NCI-H526 (cell line): ENCODE data around the gene NUDT9.
A peak's percentile ranks its signal among the peaks of the same experiment; 100 is the strongest.
"Not testable (repeated sequence)": the region's sequence is repeated elsewhere in the genome, so short reads cannot be mapped to it uniquely, and the experiment has no call there.

Experiments
- DNase-seq, 2 experiments: peaks; one replicate each; lab custom pipeline; 2025; lab: John Stamatoyannopoulos, UW

NUDT9 gene, protein sequence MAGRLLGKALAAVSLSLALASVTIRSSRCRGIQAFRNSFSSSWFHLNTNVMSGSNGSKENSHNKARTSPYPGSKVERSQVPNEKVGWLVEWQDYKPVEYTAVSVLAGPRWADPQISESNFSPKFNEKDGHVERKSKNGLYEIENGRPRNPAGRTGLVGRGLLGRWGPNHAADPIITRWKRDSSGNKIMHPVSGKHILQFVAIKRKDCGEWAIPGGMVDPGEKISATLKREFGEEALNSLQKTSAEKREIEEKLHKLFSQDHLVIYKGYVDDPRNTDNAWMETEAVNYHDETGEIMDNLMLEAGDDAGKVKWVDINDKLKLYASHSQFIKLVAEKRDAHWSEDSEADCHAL

DNA sequence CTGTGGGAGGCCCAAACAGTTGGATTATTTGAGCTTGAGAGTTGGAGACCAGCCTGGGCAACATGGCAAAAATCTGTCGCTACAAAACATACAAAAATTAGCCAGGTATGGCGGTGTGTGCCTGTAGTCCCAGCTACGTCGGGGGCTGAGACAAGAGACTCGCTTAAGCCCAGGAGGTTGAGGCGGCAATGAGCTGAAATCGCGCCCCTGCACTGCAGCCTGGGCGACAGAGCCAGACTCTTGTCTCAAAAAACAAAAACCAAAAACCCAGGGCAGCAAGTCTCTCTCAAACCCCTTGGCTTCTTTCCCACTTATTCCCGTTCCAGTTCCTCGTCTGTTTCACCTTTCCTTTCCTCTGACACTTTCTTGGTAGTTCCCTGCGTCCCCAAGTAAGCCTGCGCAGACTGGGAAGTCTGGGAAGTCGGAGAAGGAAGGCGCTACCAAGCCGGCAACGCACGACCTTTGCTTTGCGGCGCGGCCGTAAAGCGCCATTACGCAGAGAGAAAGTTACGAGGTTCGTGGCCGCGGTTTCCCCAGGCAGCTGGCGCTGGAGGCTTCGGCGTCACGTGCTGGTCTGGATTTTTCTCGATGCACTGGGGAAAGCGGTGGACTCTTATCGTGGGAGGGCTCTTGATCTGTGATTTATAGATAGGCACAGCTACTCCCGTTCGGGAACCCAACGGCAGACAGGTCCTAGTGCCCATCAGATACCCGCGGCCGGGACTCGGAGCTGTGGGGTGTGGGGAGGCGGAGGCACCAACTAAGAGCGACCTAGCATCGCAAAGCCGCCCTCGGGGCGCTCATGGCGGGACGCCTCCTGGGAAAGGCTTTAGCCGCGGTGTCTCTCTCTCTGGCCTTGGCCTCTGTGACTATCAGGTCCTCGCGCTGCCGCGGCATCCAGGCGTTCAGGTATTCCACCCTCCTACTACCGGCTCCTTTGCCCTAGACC lies at the start of gene NUDT9:
Gene NUDT9 (plus strand): TSS at position 470 of the 949 bp plus-strand sequence. CDS start 333 bp downstream, at position 803.
- DNase-seq = peak; percentile 87 to 93

DNA sequence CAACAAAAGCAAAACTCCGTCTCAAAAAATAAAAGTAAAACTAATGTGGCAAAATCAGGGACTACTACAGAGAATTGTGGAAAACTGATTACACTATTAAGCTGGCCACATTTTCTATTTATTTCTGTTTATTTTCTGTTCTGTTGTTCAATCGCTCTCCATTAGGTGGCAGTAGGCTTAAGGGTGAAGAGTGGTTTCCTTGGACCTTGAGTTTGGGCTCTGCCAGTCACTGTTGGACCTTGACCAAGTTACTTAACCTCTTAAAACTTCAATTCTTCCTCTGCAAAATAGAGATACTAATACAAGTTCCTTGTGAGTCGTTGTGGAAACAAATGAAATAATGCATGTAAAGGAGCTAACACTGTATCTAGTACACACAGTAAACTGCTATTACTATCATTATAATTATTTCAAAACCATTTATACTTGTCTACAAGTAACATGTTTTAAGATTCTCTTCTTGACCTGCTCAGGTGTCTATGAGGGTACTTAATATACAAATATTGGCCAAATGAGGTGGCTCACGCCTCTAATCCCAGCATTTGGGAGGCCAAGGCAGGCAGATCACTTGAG lies 46.6 kb upstream of the NUDT9 start:
- peak in 1 of 2 experiments; percentile 20 for DNase-seq

DNA sequence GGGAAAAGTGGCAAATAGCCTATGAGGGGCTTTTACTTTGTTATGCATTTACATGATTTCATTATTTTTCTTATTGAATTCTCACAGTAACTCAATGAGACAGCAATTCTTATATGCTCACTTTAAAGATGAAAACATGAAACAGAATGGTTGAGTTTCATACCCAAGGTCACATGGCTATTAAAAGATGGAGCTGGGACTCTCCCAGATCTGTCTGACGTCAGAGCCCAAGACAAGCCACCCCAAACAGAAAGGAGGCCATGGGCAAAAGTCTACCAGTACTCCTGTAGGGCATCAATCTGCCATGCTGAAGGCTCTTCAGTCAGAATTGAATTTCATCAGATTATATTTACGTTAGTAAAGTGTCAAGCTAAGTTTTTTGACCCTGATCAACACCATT lies 44.6 kb upstream of the NUDT9 start:
- no peak for DNase-seq

DNA sequence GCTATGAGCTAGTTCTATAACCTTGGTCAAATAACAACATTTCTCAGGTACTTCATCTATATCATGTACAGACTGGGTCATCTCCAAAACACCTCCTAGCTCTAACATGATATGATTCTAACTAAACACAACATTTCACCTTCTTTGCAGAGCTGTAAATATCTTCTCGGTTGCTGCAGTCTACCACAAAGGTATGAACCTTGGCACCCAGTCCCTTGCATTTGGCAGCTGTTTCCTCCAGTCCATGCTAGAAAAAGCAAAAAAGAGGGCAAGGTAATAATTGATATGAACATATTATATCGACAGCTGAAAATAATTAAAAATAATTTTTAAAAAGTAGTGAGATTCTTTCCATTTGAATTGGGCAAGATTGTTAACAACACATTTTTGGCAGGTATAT lies 40.3 kb upstream of the NUDT9 start:
- DNase-seq = no peak

DNA sequence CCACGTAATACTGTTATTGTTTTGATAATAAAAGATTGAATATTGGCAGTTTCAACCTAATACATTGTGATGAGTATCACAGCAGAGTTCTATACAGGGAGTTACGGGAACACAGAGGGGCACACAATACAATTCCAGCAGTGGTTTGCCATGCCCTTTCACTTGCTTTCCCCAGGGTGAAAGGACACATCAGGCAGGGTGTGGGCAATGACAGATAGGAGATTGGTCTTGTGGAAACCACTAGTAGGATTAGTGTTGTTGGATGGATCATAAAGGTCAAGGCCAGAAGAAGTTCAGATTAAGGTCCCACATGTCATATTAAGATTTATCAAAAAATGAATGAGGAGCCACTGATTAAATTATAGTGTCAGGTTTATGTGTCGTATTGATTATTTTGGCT lies 39.4 kb upstream of the NUDT9 start:
- DNase-seq = no peak

DNA sequence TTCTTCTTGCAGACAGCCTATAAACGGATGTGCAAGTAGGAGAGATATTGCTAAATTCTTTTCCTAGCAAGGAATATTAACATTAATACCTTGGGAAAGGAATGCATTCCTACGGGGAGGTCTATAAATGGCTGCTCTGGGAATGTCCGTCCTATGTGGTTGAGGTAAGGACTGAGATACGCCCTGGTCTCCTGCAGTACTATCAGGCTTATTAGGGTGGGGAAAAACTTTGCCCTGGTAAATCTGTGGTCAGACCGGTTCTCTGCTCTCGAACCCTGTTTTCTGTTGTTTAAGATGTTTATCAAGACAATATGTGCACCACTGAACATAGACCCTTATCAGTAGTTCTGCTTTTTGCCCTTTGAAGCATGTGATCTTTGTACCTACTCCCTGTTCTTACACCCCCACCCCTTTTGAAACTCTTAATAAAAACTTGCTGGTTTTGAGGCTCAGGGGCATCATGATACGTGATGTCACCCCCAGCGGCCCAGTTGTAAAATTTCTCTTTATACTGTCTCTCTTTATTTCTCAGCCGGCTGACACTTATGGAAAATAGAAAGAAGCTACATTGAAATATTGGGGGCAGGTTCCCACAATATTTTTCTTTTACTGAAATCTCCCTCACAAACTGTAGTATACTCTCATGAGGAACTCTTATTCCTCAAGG lies 37.8 kb upstream of the NUDT9 start:
- DNase-seq = not testable (repeated sequence)

DNA sequence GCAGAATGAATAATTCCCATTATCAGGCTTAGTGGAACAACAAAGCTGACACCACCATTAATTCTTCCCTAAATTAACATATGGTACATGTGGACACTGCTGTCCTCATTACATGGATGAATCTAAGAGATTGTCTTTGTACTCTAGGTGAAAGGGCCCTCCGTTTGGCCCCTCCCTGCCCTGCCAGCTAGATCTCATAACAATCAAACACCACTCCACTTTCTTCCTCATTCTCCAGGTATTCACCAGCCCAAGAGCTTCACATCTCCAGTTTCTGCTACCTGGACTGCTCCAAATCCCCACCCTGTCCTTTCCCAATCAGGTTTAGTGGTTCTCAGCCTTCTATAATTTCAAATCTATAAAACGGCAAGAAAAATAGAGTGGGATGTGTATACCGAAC lies 35.1 kb upstream of the NUDT9 start:
- DNase-seq = no peak

DNA sequence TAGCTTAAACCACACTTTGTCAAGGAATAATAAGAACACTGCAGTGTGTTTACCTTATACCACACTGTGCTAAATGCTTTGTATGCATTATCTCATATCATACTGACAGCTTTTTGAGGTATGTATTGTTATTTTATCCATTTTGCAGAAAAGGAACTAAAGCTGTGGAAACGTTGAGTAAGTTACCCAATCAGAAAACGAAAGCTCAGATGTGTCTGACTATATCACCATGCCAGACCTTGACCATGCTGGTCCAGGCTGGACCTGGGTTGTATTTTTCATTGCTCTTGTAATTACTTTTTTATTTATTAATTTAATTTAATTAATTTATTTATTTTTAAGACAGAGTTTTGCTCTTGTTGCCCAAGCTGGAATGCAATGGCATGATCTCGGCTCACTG lies 33.5 kb upstream of the NUDT9 start:
- DNase-seq = no peak

DNA sequence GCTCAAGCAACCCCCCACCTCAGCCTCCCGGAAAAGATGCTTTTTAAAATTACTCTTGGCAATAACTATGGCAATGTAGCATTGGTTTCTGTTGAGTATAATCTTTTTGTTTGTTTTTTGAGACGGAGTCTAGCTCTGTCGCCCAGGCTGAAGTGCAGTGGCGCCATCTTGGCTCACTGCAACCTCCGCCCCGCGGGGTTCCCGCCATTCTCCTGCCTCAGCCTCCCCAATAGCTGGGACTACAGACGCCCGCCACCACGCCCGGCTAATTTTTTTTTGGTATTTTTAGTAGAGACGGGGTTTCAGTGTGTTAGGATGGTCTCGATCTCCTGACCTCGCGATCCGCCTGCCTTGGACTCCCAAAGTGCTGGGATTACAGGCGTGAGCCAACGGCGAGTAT lies 32.3 kb upstream of the NUDT9 start:
- DNase-seq = peak in 1 of 2 experiments; percentile 5

DNA sequence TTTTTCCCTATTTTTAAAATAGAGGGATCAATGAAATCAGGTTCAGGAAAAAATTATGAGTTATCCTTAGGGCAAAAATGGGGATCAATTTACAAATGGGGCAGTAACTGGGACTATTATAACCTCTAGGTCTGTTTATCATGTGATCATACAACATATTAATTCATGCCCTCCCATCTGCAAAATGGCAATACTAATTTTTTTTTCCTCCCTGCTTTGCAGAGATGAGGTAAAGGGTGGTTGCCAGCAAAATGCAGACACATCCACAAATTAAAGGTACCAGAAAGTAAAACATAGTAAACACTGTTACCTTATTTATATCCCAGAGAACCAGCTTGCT lies 31.9 kb upstream of the NUDT9 start:
- DNase-seq = peak in 1 of 2 experiments; percentile 26

DNA sequence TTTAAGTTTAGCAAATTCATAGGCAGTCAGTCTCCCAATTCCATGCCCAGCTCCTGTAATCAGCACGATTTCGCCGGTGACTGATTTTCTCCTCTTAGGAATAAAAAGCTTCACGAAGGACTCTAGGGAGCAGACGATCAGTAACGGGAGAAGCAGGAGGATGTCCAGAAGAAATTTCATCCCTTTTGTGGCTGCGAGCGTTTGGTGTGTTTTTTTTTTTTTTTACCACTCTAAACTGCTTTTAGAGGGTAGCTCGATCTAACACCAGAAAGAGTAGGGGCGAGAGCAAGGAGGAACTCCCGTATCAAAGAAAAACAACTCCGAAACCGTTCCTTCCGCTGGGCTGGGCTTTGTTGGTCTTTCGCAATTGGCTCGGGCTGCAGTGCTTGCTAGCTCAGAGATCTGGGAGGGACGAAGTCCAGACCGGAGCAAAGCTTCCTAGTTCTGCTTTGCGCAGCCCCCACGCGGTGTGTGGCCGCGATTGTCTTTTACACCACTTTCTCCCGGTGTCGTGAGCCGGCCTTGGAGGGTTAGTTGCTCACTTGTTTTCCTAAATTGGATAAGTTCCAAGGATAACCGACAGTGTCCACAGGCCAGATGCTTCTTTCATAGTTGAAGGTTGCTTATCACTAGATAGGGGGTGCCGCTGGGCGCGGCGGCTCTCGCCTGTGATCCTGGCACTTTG lies 31.3 kb upstream of the NUDT9 start, which contains the start of gene HSD17B11:
Gene HSD17B11 (minus strand): TSS at position 298 of the 685 bp plus-strand sequence. CDS start 118 bp downstream, at position 180.
- DNase-seq = peak; percentile 74 to 84

DNA sequence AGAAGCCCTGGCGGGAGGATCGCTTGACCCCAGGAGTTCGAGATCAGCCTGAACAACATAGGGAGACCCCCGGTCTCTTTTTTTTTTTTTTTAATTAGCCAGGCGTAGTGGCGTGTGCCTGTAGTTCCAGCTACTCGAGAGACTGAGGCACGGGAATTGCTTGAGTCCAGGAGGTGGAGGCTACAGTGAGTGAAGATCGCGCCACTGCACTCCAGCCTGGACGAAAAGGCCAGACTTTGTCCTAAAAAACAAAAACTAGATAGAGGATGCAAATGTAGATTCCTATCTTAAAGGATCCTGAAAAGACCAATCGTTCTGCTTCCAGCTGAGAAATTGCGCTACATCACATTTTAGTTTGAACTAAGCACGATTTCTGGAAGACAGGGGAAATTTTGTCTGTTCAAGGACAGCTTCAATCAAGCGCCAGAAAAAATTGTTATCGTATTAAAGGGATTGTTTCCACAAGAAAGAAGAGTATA lies 30.8 kb upstream of the NUDT9 start:
- DNase-seq = no peak

DNA sequence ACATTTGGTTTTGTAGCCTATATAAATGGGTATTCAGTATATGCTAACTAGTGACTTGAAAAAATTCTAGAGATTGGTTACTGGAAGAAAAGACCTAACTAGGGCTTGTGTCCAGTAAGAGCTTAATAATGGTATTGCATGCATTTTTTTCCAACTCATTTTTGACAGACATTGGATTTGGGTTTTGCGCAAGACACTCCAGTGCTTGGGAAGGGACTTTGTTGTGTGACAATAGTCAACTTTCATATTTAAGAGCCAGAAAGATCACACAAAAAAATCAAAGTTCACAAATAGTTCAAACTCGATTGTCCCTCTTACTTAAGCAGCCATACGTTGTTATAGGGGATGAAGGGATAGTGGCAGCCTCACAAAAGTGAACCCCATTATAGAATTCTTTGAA lies 30.2 kb upstream of the NUDT9 start:
- no peak for DNase-seq

DNA sequence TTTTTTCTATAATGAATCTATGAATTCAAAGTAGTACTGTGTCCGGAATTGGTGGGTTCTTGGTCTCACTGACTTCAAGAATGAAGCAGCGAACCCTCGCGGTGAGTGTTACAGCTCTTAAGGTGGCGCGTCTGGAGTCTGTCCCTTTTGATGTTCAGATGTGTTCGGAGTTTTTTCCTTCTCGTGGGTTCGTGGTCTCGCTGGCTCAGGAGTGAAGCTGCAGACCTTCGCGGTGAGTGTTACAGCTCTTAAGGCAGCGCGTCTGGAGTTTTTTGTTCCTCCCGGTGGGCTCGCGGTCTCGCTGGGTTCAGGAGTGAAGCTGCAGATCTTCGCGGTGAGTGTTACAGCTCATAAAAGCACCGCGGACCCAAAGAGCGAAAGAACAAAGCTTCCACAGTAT lies 27.3 kb upstream of the NUDT9 start:
- DNase-seq = not testable (repeated sequence)

DNA sequence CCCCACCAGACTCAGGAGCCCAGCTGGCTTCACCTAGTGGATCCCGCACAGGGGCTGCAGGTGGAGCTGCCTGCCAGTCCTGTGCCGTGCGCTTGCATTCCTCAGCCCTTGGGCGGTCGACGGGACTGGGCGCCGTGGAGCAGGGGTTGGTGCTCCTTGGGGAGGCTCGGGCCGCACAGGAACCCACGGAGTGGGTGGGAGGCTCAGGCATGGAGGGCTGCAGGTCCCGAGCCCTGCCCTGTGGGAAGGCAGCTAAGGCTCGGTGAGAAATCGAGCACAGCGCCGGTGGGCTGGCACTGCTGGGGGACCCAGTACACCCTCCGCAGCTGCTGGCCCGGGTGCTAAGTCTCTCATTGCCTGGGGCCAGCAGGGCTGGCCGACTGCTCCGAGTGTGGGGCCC lies 26.5 kb upstream of the NUDT9 start:
- DNase-seq = not testable (repeated sequence)

DNA sequence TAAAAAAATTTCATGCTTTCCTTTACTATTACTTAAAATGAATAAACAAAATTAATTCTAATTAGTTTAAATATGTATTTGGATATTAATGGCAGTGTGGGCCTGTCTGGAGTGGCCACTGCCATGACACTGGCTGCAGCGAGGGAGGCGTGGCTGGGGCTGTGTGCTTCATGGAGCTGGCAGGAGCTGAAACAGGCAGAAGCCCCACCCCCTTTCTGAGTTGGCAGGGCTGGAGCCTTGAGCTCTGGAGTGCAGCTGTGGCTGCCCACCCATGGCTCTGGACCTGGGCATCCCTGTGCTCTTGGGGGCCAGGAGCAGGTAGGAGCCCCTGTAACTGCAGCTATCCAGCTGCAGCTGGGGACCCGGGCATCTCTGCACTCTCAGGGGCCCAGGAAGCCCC lies 23.2 kb upstream of the NUDT9 start:
- DNase-seq = peak in 1 of 2 experiments; percentile 1

DNA sequence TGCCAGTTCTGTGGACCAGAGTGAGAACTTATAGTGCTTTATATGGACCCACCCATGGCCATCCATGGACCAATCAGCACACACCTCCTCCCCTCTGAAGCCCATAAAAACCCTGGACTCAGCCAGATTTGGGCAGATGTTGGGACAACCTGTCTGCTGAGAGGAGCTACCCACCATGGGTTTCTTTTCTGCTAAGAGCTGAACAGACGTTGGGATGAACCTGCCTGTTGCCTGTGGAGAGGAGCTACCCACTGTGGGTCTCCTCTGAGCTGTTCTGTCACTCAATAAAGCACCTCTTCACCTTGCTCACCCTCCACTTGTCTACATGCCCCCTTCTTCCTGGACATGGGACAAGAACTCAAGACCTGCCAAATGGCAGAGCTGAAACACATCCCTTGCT lies 22.4 kb upstream of the NUDT9 start:
- no peak for DNase-seq

DNA sequence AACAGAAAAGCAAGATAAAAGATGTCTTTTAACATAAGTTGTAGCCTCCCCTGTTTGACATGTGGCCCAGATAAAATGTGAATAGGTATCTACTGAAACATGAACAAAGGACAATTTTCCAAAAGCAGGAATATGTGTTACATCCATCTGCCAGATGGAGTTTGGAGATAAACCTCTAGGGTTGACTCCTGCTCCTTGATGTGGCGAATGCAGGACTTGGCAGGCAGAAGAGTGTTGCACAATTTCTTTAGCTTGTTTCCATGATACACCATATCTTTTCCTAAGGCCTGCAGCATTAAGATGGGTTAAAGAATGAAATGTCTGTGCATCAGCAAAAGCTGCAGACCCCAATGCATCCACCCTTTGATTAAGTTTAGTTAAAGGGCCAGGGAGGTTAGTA lies 18.6 kb upstream of the NUDT9 start:
- DNase-seq = not testable (repeated sequence)

DNA sequence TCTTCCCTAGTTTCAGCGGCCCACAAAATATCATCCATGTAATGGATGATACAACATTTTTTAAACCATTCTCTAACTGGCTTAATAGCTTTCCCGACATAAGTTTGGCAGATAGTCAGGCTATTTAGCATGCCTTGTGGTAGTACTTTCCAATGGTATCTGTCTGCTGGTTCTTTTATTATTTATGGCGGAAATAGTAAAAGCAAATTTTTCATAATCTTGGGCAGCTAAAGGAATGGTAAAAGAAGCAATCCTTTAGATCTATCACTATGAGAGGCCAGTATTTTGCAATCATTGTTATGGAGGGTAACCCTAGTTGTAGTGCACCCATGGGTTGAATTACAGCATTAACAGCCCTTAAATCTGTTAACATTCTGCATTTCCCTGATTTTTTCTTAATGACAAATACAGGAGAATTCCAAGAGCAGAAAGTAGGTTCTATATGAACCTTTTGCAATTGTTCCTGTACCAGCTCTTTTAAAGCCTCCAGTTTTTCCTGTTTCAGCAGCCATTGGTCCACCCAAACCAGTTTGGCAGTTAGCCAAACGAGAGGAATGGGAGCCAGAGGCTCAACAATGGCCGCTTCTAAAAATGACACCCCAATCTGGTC lies 17.1 kb upstream of the NUDT9 start:
- no peak for DNase-seq

DNA sequence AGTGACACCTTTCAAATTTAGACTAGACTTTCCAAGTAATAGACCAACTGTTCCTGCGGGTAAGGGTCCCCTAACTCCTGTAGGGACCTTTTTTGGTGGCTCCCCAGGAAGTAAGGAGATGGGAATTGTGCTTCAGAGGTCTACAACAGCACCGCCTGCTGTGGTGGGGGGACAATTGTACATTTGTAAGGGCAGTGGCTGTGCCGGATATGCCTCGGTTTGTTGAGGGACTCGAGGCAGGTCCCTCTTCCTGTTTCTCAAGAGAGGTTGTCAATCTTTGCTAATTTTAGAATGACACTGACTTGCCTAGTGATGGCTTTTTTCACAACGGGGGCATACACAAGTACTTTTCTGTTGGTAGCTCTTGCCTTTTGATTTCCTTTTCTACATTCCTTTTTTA lies 15.9 kb upstream of the NUDT9 start:
- no peak for DNase-seq

DNA sequence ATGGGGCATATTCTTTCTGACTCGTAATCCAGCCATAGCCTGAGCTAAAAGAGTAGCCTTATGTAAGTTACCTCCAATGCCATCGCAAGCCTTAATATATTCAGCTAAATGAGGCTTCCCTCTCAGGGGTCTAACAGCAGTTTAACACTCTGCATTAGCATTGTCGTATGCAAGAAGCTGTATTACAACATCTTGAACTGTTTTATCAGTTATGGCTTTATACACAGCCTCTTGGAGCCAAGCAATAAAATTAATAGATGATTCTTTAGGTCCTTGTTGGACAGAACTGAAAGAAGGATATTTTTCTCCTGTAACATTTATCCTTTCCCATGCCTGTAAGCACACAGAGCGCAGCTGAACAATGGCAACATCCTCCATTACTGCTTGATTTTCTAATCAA lies 15.5 kb upstream of the NUDT9 start:
- DNase-seq = not testable (repeated sequence)
